ENCODE results near the gene FEM1B.

FEM1B gene

GRCh38 chr15:68235022-68235421 lies 42.5 kb upstream of the FEM1B start:
- H3K4me1 ChIP-seq (ENCODE audit: control insufficient read depth in 1 of 2, insufficient read depth in 1 of 2, low read depth in 1 of 2, low read length in 1 of 2) = peaks cover 3 to 23% of the 10 kb centered on the region in 2 experiments
- TF ChIP-seq CTCF (IDR thresholded peaks at IDR 0.05) = no peak

GRCh38 chr15:68239025-68239424 lies 38.5 kb upstream of the FEM1B start:
- no peaks in the 10 kb centered on the region for H3K9me3 ChIP-seq
- H3K27ac ChIP-seq = no peak overlapping the region
- no peaks in the 10 kb centered on the region for H3K36me3 ChIP-seq
- H3K4me3 ChIP-seq (ENCODE audit: low read depth in 1 of 2, low read length in 1 of 2) = no peak overlapping the region
- H3K4me1 ChIP-seq (ENCODE audit: control insufficient read depth in 1 of 2, insufficient read depth in 1 of 2, low read depth in 1 of 2, low read length in 1 of 2) = peaks cover 0 to under 1% of the 10 kb centered on the region in 2 experiments
- no peak for TF ChIP-seq CTCF (IDR thresholded peaks at IDR 0.05)
- H3K27me3 ChIP-seq = no peaks in the 10 kb centered on the region

More at GRCh38 chr15:68235022-68235421, 42.5 kb upstream of the FEM1B start:
- Histone ChIP-seq H3K27me3 (no peaks in the 10 kb centered on the region), H3K9me3 (no peaks in the 10 kb centered on the region), H3K4me3 (ENCODE audit: low read depth in 1 of 2, low read length in 1 of 2) (no peak overlapping the region), H3K36me3 (no peaks in the 10 kb centered on the region), H3K27ac (no peak overlapping the region)

- no peak overlapping the region for H3K4me3 ChIP-seq (ENCODE audit: low read depth in 1 of 2, low read length in 1 of 2)
- H3K27me3 ChIP-seq = no peaks in the 10 kb centered on the region
- H3K9me3 ChIP-seq = no peaks in the 10 kb centered on the region
- peaks cover 0 to 3% of the 10 kb centered on the region in 2 experiments for H3K4me1 ChIP-seq (ENCODE audit: control insufficient read depth in 1 of 2, insufficient read depth in 1 of 2, low read depth in 1 of 2, low read length in 1 of 2)
- no peak overlapping the region for H3K27ac ChIP-seq
- H3K36me3 ChIP-seq = no peaks in the 10 kb centered on the region
- no peak for TF ChIP-seq CTCF (IDR thresholded peaks at IDR 0.05)
Measured at GRCh38 chr15:68241088-68241935, 36.2 kb upstream of the FEM1B start.

GRCh38 chr15:68244235-68244634 lies 33.3 kb upstream of the FEM1B start:
- no peaks in the 10 kb centered on the region for H3K36me3 ChIP-seq
- no peak overlapping the region for H3K4me3 ChIP-seq (ENCODE audit: low read depth in 1 of 2, low read length in 1 of 2)
- H3K27me3 ChIP-seq = no peaks in the 10 kb centered on the region
- H3K27ac ChIP-seq = no peak overlapping the region
- H3K9me3 ChIP-seq = no peaks in the 10 kb centered on the region
- TF ChIP-seq CTCF (IDR thresholded peaks at IDR 0.05) = no peak
- H3K4me1 ChIP-seq (ENCODE audit: control insufficient read depth in 1 of 2, insufficient read depth in 1 of 2, low read depth in 1 of 2, low read length in 1 of 2) = peaks cover 6 to 10% of the 10 kb centered on the region in 2 experiments

GRCh38 chr15:68249058-68249713 lies 28.4 kb upstream of the FEM1B start:
- no peak for TF ChIP-seq CTCF (IDR thresholded peaks at IDR 0.05)
- peak overlapping the region; percentile 33 for H3K27ac ChIP-seq
- H3K36me3 ChIP-seq = no peaks in the 10 kb centered on the region

More at GRCh38 chr15:68249058-68249713, 28.4 kb upstream of the FEM1B start:
- Histone ChIP-seq H3K4me1 (ENCODE audit: control insufficient read depth in 1 of 2, insufficient read depth in 1 of 2, low read depth in 1 of 2, low read length in 1 of 2) (peaks cover 8 to 13% of the 10 kb centered on the region in 2 experiments), H3K27me3 (no peaks in the 10 kb centered on the region), H3K4me3 (ENCODE audit: low read depth in 1 of 2, low read length in 1 of 2) (no peak overlapping the region), H3K9me3 (no peaks in the 10 kb centered on the region)
